Umbilical cord (tissue), 2 donors: ENCODE measurements around the gene URAD. TPM values are rescaled to one million over a fixed set of nuclear protein-coding genes. Genes with fewer than 3 reads are reported as not detected.
"Not testable (repeated sequence)": the region's sequence is repeated elsewhere in the genome, so short reads cannot be mapped to it uniquely, and the experiment has no call there.

Source experiments
- DNase-seq: peaks from one replicate; pipeline ENCODE4 v3.0.0-alpha.2; 2015; ENCODE audit warnings: low spot score
- total RNA-seq: library from RNA; depleted of rRNA; stranded (reverse); fragments of >200 nt; gene quantifications from one replicate; pipeline ENCODE4 v1.2.3, GENCODE V29; 2014; ENCODE audit warnings: low replicate concordance; ENCODE audit not compliant: insufficient read depth

Gene URAD
- total RNA-seq, 1 donor from 2014 or later = not detected

DNA sequence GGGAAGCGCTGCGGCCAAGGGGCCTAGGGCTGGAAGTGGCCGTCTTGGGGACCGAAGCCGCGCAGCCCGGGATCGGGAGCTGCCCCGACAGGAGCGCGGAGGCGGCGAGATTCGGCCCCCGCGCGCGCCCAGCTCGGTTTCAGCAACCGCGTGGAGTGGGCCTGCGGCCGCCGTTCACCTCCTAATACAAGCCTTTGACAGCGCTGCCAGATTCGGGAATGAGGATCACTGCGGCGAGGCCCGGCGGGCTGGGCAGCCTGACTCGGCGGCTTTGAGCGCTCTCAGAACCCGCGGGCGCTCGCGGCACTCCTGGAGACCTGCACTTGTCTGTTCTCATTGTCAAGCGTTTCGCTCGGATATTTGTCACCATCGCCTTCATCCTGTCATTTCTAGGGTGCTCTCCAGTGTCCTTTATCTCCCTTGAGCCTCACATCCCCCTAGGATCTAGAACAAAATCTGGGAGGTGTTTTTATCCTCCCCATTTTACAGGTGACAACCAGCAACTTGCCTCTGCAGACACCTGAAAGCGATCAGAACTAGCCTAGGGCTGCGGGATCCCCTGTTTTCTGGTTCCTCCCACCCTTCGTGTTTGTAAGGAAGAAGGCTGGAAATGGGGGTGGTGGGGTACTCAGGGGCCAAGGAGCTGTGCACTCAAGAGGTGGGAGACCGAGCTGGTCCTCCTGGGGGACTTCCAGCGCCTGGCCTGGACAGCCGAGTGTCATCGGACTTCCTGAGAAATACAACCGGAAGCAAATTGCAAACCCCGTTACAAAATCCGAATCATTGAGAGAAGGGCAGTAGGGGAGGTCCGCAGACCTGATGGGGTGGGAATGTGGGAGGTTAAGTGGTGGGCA lies 17.9 kb downstream of the URAD start:
- DNase-seq = no peak

- DNase-seq = no peak
Observed at GRCh38 chr13:27969866-27970229, 18.6 kb downstream of the URAD start.

- no peak for DNase-seq
Observed at GRCh38 chr13:27969082-27969865, 19.2 kb downstream of the URAD start, which contains the start of gene CDX2. Gene CDX2, minus strand, starts transcription at chr13:27969315. Its CDS starts 309 bp downstream, at chr13:27969006.

DNA sequence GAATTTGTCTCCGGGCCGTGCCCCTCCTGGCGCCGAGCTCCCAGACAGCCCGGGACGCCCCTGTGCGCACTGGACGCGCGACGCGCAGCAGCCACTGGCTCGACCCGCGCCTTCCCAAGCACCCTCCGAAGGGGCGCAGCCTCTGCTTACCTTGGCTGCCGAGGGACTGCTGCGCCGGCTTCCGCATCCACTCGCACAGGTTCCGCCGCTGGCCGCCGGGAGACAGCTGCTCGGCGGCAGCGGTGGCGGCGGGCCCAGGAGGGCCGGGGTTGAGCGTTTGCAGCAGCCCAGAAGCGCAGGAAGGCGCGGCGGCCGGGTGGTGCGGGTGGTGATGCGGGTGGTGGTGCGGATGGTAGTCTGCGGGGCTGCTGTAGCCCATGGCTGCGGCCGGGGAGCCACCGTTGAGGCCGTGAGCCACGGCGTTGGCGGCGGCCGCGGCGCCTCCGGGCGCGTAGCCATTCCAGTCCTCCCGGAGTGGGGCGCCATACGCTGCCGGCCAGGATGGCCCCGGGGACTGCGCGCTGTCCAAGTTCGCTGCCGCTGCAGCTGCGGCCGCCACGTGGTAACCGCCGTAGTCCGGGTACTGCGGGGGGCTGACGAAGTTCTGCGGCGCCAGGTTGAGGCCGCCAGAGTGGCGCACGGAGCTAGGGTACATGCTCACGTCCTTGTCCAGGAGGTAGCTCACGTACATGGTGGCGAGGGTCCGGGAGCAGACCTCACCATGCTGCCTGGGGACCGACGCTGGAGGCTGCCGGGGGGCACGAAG lies 20.0 kb downstream of the URAD start:
- DNase-seq = no peak

DNA sequence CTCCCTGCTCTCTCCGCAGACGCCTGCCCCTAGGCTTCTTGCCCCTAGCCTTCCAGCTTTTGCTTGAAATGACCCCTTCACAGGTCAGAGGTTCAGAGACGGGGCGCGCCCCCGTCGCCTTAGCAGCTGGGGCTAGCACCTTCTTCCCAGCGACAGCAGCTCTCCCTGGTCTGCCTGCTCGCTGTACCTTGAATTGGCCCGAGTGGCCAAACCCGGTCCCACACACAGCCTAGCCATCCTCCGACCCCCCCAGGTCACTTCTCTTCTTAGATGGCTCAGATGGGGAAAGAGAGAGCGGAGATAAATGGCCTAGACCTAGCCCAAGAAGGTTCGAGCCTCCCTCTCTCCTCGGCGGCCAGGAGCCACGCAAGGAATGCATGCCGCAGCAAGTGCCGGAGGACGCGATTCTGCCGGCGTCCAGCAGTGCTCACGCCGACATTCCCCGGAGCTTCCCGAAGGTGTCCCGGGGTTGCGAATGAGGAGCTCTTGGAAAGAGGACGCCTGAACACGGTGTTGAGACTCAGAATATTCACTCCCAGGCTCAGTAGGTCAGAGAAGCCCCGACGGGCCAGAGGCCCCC lies 20.7 kb downstream of the URAD start:
- no peak for DNase-seq

GRCh38 chr13:27967203-27967735 lies 21.2 kb downstream of the URAD start:
- no peak for DNase-seq

DNA sequence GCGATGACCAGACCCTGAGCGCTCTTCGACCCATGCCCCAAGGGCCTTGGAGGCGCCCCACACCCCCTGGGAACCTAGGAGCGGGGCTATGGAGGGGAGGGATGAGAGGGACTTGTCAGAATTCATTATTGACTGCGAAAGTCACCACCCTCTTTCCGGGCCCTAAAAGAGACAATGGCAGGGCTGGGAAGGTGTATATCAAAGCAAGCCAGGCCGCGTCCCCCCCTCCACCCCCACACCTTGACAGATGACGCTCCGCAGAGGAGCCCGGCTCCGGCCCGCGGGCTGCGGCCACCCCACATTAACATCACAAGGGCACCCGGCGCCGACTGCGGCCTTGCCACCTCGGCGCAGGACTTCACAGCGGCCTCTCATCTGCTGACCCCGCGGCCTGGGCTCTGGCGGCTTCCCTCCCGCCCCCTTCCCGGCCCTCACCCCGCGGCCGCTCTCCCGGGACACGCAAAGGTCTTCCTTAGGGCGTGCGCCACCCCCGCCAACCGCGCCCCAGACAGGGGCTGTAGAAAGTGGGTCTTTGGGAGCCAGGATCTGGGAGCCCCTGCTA lies 21.8 kb downstream of the URAD start:
- DNase-seq = no peak

DNA sequence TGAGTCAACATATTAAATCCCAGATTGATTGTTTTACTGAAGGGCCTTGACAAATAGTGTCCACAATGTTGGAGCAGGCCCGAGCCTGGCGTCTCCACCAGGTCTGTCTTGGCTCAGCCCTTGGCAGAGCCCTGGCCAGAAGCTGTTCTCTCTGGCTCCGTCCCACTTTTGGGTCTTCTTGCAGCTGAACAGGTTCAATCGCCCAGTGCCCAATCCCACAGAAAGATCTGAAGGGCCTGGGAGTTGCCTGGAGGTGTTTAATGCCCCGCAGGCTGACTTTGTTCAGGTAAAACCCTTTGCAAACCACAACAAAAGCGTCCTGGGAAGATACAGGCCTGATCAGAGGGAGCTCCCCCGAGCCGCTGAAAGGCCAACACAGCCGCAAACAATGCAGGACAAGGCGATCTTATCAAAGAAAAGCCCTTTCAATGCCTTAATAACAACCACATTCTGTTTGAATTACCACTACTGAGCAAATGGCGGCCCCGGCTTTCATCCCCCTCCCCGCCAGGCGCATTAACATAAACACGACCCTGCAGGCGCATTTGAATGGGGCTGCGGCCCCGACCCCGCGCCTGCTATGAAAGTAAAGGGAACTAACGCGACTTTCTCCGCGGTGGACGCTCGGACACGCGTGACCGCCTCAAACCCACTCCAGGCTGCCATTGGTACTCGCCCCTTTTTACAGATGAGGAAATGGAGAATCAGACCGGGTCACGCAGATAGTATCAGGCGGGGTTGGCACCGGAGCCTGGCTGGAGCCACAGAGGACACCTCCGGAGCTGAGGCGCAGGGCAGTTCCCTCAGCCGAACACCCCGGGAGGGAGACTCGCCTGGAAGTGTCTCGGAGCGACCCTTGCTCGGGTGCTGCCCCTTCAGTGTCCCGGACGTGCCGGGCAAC lies 22.5 kb downstream of the URAD start:
- DNase-seq = no peak

DNA sequence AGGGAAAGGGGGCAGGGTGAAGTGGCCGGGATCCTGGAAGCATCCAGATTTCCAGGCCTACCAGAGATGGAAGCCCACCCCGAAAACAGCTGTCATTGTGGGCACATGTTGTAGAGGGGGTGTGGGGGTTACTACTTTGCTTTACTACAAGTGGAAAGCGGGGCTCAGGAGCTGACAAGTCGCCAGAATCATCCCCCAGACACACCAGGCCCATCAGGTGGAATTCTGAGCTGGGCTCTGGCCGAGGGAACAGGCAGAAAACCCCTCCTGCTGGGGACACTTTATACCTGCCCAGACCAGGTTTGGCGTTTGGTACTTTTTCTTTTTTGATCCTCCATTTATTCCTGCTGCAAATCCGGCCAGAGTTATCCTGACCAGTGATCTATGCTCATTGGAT lies 23.2 kb downstream of the URAD start:
- DNase-seq = no peak

DNA sequence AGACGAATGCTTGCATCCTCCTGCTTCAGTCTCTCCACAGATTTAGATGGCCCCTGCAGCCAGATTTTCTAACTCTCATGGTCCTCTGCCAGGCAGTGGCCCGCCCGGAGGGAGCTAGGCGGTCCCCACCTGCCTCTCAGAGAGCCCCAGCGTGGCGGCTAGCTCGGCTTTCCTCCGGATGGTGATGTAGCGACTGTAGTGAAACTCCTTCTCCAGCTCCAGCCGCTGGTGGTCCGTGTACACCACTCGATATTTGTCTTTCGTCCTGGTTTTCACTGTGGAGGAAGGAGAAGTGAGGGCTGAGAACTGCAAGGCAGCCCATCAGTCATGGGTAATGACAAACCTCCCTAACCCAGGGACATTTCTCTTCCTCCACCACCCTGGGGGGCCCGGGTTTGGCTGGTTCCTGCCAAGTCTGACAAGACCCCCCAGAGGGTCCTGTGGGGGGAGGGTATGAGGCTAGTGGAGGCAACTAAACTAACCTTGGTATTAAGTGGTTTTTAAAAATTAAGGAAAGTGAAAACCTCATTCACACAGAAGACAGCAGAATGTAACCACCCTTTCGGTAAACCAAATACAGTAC lies 23.7 kb downstream of the URAD start:
- DNase-seq = no peak

GRCh38 chr13:27964206-27964605 lies 24.3 kb downstream of the URAD start:
- not testable (repeated sequence) for DNase-seq

- no peak for DNase-seq
Observed at GRCh38 chr13:27963491-27963890, 25.0 kb downstream of the URAD start.

- no peak for DNase-seq
Observed at GRCh38 chr13:27962982-27963381, 25.5 kb downstream of the URAD start.

- no peak for DNase-seq
Observed at GRCh38 chr13:27962128-27962841, 26.2 kb downstream of the URAD start.

DNA sequence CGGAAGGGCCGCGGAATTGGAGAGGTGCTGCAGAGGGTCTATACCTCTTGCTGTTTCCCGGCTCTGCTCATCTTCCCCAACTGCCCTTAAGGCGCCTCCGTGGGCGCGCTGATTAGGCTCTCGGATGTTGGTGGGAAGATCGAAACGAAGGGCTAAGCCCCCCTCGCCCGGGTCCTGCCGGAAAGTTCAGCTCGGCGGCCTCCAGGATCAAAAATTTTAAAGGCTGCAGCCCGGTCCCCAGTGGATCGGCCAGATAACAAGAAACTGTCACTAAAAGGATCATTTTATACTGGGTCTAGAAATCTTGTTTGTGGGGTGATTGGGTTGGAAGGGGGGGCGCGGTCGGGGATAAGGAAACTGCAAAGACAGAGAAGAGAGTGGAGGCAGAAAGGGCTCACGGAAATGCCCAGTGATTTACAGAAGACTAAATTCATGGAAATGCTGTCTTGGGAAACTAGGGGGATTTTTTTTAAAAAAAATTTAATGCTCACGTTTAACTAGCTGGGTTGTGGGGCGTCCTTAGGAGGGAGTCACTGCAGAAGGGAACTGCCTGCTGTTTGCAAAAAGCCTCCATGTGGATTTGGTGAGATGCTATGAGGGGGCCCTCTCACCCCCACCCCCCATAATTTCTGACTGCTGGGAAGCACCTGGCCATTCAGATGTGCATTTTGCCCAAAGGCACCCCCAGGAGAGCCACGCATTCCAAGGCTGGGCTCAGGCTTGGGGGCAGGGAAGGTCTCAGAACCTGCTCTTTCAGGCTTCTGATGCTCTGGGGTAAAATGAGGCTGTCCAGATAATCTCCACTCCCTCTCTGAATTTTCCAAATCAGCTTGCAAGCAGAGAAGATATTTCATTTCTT lies 27.0 kb downstream of the URAD start:
- no peak for DNase-seq

GRCh38 chr13:27960362-27961226 lies 27.9 kb downstream of the URAD start:
- DNase-seq = no peak

- DNase-seq = no peak
Observed at GRCh38 chr13:27959976-27960361, 28.5 kb downstream of the URAD start.
